Breast epithelium (tissue), 3 donors: ENCODE measurements around the gene CRACDL.

Source experiments
- POLR2A ChIP-seq: fragments of 450-650 bp; IDR thresholded peaks from one replicate; pipeline ENCODE4 v1.6.1; 2016; ENCODE audit warnings: antibody characterized with exemption, mild to moderate bottlenecking, moderate library complexity
- POLR2AphosphoS5 ChIP-seq, 3 donors: sonication (generic); formaldehyde crosslinking; IDR thresholded peaks; one replicate each; pipeline ENCODE4 v1.6.1; 2017; ENCODE audit warnings: antibody characterized with exemption in 3 of 3
- TF ChIP-seq, protein P1 (sequence below), 3 donors: fragments of 450-650 bp; IDR thresholded peaks; one replicate each; pipeline ENCODE4 v1.5.1; 2016 to 2017; ENCODE audit warnings: antibody characterized with exemption in 3 of 3, mild to moderate bottlenecking in 3 of 3, moderate library complexity in 3 of 3

DNA sequence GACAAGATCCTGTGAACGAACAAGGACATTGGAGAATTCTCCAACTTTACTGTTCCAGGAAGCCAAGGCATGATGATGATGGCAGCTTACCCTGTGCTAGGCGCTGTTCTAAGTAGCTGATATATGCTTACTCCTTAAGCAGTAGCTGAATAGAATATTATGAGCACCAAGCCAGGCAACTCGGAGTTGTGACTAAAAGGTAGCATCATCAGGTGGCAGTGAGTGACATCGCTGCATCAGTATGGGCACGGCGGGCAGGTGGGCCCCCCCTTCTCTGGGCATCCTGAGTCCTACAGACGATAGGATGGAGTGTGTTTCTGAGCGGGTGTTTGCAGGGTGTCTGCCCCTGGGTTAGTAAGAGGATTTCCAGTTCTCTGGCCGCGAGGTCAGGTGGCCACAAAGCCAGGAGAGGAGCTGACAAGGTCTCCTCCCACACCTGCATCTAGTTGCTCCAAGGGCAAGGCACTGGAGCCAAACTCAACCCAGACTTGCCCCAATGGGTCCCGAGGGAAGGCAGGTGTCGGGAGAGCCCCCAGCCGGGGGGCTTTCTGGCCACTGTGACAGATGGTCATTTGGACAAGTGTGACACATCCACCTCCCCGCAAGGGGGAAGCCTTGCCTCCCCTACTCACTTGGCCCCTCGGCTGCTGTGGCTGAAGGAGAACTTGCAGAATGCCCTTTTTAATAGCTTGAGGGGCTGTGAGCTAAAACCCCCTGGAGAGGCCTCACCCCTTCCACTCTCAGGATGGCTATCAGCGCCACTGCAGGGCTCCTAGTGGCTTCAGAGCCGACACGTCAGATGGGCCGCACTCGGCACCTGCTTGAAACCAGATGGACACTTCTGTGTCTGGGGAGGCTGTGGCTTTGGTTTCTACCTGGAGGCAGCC is 55.5 kb downstream of the CRACDL start:
- TF ChIP-seq, protein P1, sequence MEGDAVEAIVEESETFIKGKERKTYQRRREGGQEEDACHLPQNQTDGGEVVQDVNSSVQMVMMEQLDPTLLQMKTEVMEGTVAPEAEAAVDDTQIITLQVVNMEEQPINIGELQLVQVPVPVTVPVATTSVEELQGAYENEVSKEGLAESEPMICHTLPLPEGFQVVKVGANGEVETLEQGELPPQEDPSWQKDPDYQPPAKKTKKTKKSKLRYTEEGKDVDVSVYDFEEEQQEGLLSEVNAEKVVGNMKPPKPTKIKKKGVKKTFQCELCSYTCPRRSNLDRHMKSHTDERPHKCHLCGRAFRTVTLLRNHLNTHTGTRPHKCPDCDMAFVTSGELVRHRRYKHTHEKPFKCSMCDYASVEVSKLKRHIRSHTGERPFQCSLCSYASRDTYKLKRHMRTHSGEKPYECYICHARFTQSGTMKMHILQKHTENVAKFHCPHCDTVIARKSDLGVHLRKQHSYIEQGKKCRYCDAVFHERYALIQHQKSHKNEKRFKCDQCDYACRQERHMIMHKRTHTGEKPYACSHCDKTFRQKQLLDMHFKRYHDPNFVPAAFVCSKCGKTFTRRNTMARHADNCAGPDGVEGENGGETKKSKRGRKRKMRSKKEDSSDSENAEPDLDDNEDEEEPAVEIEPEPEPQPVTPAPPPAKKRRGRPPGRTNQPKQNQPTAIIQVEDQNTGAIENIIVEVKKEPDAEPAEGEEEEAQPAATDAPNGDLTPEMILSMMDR (IDR thresholded peaks at IDR 0.05): no peak
- TF ChIP-seq POLR2AphosphoS5 (IDR thresholded peaks at IDR 0.05): no peak
- no peak for TF ChIP-seq POLR2A
